GM18870 (cell line): ENCODE results near the gene DCAF4.

Experiments used
- ATAC-seq: cut with Tn5 transposase; IDR thresholded peaks from one replicate; pipeline ENCODE4 v1.9.1; 2021; ENCODE audit warnings: moderate library complexity; ENCODE audit not compliant: unreplicated experiment

The DCAF4 gene

DNA sequence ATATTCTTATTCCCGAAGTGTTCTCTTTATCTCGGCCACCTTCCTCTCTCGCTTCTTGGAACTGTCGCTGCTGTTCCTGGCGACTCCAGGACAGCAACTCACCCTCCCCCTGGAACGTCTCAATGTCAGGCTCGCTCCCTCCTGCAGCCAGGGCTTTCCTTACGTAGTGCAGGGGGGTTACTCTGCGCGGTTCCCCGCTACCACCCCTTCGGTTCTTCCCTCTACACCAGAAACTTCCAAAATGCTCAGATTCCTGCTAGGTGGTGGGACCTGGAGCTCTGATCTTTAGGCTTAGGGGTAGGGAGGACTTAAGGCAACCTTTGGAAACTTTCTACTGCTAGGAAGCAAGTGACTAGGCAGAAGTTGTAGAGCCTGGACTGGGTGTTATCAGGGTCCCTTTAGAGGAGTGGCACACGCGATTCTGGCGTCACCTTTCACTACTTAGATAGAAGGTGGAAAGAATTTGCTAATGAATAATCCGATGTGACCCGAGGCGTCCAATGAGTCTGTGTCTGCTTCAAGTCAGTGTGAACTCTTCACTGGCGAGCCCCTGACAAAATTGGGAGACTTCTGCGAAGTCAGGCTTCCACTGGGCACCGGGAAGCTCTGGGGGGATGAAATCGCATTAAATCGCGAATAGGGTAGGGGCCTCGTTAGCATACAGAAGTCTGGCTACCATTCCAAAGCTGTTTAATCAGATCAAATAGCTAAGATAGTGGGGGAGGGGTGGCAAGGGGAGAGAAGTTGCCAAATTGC, 31.5 kb upstream of the DCAF4 start:
- ATAC-seq, result no peak

DNA sequence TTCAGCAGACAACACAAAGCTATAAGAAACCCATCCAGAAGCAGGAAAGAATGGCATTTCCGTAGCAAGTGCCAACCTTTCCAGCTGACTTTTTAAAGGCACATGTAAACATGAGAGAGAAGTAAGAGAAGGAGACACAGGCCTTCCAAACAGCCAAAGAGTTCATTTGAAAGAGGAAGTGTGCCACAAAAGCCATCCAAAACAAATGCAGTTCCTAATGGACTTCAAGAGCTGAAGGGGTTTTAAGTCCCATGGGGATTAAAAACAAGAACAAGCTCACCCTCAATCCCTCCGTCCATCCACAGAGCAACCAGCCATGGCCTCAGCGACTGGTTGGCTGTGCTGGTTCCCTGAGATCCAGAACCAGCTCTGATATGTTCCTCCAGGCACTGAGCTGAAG, 27.8 kb upstream of the DCAF4 start:
- ATAC-seq, result no peak

DNA sequence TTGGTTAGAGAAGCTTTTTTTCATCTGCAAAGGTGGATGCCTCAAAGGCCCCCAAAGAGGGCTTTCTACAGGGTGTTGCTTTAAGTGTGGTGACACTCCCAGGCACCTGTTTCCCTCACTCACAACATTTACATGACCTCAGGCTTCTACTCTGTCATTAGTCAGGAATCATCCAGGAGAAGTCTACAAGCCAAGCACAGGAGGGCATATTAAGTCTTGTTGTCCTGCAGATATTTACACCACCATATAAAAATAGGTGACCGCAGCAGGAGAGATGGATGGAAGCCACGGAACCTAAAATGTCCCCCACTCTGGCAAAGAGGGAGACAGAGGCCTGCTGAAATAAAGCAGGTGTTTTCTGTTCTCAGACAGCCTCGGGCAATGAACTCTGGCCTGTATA, 24.9 kb upstream of the DCAF4 start:
- no peak for ATAC-seq

DNA sequence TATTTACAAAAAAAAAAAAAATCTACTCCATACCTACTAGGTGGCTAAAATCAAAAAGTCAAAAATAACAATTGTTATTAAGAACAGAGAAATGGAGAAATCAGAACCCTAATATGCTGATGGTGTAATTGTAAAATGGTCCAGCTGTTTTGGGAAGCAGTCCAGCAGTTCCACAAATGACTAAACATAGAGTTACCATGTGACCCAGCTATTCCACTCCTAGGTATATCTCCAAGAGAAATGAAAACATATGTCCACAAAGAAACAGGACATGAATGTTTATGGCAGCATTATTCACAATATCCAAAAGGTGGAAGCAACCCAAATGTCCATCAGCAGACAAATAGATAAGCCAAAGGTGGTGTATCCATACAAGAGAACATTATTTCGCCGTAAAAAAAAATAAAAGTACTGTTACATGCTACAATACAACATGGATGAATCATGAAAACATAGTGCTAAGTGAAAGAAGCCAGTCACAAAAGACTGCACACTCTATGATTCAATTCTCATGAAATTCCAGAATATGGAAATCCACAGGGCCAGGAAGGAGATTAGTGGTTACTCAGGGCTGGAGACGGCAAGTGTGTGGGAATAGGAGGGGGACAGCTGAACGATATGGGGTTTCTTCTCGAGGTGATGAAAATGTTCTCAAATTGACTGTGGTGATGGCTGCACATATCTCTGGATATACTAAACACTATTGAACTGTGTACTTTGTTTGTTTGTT, 23.3 kb upstream of the DCAF4 start:
- no peak for ATAC-seq

DNA sequence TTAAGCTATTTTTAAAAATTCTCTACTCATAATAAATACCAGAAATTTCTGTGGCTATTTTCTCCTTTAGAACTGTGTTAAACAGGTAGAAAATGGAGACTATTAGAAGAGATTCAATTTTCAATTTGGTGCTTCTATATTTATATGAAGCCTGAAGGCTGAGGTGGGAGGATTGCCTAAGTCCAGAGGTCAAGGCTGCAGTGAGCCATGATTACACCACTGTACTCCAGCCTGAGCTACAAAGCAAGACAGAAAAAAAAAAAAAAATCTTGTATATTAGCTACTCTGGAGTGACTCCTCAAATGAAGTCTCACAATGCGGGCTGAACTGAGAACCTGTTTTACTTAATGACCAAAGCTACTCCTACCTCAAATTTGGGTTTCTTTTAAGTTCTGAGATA, 22.5 kb upstream of the DCAF4 start:
- no peak for ATAC-seq

DNA sequence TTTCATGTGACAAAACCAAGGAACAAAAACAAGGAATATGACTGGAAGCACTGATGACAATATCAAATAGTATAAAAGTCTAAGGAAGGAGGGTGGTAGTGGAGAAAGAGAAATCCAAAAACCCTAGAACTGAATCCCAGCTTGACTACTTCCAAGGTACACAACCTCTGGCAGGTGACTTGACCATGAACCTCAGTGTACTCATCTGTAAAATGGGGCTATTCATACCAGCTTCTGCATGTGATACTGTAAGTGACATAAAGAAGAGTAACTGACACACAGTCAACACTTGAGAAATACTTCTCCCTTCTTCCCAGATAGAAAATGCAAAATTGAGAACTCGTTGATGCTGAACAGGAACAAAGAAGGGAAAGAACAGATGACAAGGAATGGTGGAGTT, 22.0 kb upstream of the DCAF4 start:
- no peak for ATAC-seq

DNA sequence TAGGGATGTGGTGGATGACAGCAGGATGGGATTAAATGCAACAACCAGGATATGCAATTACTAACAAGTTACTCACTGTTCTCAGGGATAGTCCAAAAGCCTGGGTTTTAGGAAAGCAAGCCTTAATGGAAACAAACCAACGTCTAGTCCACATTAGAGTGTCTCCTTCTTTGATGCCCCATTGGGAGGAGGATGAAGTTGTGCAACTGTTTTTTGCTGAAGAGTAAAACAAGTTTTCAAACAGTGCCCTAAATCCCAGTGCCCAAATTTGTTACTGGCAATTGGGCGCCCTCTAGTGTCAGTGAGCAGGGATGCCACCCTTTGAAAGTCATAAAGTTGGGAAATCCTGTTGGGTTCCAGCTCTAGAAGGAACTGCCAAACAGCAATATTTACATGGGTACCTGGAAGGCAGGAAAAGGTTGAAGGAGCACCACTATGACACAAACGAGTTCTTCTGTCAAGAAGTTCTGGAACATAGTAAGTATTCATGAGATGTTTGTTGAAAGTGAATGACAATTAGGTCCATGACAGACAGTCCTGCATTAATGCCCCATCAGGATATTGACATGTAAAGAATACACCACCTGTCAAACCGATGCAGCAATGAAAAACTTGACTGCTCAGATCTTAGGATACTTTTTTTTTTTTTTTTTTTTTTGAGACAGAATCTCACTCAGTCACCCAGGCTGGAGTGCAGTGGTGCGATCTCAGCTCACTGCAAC, 21.3 kb upstream of the DCAF4 start:
- ATAC-seq, result no peak

DNA sequence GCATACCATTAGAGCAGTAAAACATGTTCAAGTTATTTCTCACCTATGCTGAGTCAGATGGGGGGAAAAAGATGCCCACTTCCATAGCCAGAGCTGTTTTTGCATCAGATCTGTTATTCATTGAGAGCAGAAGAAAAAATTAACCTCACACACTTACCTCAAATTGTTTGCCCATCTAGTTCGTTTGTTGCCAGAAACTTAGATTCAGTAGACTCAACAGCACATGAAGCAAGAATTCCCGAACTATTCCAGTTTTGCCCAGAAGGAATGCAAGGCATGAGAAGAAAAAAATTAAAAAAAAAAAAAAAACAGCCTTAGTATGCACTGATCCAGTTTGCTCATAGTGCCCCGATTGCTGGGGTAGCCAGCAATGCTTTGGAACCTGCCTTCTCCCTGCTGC, 19.9 kb upstream of the DCAF4 start:
- ATAC-seq, result no peak

DNA sequence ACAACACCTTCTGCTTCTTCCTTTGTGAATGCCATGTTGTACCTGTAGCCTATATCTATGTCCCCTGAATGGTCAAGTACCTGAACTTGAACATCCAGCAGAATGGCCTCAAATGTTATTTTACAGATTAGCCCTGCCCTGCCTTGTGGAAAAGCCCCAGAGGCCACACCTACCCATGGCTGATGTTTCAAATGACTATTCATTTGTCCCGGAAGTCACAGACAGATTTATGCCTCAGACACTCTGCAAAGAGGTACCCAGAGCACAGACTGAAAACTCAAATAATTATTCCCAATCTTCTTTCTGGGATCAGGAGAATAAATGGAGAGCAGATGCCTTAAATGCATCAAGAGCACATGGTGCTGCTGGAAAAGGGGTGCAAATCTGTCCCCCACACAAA, 19.4 kb upstream of the DCAF4 start:
- no peak for ATAC-seq

DNA sequence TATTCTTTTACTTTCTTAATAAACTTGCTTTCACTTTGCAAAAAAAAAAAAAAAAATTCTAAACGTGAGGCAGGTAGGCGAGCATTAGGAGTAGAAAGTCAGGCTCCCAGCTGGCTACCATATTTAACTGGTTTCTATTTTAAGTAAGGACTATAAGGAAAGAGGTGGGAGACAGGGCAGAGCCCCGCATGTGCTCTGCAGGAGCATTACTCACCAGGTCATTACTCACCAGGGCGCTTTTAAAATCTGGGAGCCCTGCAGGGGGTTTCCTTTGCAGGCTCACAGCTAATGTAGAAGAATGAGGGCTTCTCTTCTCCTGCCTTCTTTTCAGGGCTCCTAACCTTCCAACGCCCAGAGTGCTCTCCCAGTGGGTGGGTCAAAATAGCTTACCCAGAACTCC, 18.4 kb upstream of the DCAF4 start:
- ATAC-seq, result no peak

DNA sequence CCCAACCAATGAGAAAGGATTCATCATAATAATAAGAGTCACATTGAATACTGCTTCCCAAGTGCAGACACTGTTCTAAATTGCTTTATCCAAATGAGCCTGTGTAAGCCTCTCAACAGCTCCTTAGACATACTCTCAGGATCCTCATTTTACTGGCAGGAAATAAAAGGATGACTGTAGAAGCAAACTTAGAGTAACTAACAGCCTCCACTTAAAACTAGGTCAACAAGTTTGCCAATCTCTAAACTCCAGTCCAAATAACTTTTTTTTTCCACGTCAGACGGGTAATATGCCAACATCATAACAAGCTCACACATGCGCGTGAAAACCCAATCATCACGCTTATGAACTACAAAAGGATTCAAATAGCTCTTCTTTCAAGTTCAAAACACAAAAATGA, 17.1 kb upstream of the DCAF4 start:
- ATAC-seq, result no peak

DNA sequence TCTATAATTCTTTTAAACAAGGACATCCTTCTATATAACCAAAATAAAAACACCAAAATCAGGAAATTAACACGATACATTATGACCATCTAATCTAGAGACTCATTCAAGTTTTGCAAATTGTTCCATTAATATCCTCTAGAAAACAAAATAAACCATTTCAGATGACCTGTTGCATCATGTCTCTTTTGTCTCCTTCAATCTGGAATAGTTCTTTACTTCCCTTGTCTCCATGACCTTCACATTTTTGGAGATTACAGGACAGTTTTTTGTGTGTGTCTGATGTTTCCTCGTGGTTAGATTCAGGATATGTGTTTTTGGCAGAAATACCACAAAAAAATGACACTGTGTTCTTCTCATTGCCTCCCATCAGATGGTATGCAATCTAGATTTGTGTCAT, 12.5 kb upstream of the DCAF4 start:
- no peak for ATAC-seq

DNA sequence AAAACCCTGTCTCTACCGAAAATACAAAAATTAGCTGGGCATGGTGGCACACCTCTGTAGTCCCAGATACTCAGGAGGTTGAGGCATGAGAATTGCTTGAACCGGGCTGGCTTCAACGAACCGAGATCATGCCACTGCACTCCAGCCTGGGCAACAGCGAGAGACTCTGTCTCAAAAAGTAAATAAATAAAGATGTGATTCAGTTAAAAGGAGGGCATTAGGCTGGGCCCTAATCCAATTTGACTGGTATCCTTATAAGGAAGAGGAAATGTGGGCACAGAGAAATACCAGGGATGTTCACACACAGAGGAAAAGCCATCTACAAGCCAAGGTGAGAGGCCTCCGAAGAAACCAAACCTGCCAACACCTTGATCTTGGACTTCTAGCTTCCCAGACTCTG, 10.1 kb upstream of the DCAF4 start:
- ATAC-seq, result no peak

DNA sequence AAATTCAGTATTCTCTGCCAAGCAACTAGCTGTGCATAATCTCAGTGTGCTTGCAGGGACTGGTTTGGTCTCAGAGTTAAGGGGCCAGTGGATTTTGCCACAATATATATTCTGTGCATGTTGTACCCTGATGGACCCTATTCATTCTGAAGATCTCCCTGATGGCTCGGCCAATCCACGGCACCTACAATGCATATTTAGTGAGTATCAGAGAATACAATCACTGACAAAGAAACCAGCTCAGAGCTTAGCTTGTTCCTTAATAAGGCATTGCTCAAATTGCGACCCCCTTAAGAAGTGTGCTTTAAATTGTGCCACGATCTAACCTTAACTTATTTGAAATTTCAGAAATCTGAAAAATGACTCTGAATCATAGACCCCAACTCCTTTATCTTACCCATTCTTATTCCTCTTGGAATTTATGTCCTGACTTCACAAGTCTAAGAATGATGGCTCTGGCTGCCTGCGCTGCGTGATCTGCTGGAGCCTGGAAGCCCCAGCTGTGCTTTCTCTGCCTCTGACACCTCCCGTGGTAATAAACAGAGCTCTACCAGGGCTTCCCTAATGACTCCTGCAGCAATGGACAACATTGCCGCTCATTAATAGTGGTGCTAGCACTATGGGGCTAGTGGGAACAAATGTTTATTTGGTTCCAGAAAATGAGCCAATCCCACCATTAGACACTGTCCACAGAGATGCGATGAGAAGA, 9.0 kb upstream of the DCAF4 start:
- no peak for ATAC-seq

DNA sequence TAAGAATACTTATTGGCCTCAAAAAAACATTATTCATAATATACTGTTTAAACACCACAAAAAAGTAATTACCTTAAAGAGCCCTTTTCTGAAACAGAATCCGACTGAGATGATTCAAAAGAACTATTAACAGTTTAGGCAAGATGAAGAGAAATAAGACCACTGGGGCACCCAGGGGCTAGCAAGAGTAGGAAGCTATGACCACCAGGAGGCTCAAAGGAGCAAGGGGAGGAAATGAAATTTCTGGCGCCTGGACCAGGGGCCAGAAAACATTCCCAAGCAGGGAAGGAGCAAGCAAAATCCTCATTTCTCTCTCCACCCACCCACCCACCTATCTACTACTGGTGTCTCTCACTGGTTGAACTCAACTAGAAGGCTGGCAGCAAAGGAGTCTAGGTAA, 6.3 kb upstream of the DCAF4 start:
- no peak for ATAC-seq

DNA sequence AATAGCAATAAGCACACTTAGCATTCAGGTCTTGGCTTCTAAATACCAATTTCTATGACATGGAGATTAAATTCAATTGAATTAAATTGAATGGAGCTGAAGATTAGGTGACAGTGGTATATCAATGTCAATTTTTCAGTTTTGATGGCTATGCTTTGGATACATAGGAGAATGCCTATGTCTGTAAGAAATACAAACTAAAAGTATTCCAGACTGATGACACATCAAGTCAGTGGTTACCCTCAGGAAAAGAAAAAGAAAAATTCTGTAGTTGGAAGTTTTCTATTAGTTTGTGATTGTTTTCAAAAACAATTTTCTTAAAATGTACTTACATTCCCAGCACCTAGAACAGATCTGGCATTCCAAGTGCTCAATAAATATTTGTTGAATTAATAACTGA, 4.9 kb upstream of the DCAF4 start:
- no peak for ATAC-seq

DNA sequence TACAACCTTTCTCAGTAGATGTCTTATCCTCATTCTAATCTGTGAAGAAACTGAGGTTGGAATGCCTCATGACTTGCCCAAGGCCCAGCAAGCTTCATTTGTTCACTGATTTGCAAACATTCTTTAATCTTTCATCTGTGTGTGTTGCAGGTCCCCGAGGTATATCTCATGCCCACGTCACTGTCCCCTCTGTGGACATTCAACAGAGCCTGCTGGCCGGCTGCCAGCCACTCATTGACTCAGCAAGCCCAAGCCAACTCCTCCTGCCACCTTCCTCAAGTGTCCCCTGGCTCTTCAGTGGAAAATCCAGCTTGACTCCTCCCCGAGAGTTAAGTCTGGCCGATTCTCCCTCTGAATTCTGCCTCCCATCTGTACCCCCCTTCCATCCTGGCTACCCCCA, 1.9 kb upstream of the DCAF4 start:
- no peak for ATAC-seq

DNA sequence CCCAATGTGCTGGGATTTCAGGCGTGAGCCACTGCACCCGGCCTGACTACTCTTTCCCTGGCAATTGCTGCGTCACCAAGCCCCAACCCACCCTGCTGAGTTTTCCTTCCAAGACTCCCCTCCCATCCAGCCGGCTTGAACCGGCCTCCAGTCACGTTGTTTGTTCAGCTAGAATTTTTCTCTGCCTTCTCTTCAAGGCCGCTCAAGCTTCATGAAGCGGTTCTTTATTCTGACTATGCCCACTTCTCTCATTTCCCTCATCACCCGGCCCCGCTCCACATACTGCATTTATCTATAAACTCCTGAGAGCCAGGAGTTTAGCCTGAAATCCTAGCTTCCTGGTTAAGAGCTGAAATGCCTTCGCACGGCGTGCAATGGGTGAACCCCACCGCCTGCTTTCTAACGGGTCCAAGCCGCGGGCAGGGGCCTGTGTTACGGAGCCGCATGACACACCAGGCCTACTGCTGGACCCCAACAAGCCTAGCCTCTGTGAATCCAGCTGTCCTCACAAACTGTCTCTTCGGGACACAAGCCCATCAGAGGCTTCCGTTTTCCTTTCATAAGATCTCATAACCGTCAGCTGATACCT, 999 bp upstream of the DCAF4 start:
- ATAC-seq, result no peak

DNA sequence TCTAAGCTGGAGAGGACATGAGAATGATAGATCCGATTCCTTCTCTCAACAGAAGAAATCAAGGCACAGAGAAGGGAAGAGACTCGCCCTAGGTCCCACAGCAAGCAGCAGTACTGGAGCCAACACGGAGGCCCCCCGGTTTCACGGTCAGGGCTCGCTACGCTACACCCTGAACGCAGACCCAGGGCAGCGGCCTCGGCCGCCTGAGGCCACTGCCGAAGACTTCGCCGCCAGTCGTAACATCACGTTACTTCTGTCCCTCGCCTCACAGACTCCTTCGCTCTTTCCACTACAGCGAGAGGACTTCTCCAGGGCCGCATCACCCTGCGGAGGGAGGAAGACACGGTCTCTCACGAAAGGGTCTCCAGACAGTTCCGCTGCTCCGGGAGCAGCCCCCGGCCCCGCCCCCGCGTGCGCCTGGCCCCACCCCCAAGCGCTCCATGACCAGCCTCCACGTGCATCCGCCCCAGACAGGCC, 411 bp upstream of the DCAF4 start:
- peak; percentile 17 for ATAC-seq

DNA sequence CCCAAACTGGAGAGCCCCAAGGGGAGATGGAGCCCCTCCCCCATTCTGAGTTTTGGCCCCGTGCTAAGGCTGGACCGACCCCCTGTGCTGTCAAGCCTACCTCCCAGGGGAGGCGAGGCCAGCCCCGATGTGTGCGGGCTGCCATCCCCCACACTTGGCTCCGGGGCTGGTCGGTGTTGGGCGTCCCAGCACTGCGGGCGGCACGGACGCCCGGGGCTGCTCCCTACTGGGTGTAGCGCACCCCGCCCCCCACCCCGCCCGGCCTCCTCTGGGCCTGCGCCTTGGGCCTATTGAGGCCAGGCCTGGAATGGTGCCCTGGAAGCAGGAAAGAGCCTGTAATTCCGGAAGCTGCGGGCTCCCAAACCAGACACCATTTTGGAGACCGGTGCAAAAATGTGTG, 2.6 kb downstream of the DCAF4 start:
- no peak for ATAC-seq
